ENCODE data around the gene MRRF. TPM values are rescaled to one million over a fixed set of nuclear protein-coding genes. Genes with fewer than 3 reads are reported as not detected.

The MRRF gene
- polyA plus RNA-seq, 1 donor (not counting 4 experiments of a cell fraction or from before 2014, with no cell fraction given), result 82.6 TPM

DNA sequence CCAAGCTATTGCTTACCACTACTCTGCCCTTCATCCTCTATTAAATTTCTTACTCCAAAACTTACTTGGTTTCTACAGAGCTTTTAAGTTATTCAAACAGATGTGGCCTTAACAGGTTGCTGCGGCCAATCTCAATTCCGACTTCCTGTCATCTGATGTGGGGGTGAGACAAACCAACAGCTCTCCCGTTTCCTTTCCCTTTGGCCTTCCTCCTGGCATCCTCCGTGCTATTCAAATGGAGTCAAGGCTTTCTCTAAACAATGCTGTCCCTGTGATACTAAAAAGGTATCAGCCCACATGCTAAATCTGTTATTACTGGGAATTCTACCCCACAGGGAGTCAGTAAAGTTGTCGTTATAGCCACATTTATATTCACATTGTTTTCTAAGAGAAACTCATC, 11.9 kb upstream of the MRRF start:
- no peak for TF ChIP-seq EZH2 (IDR thresholded peaks at IDR 0.05; ENCODE audit: low read length)
- Histone ChIP-seq H3K27me3 (ENCODE audit: control insufficient read depth, extremely low read depth, insufficient read depth, low read length) (no peaks in the 10 kb centered on the region), H2AFZ (ENCODE audit: control insufficient read depth, low read length) (no peak overlapping the region), H3K79me2 (ENCODE audit: control insufficient read depth, insufficient read depth, low read length) (peaks cover 12% of the 10 kb centered on the region), H4K20me1 (ENCODE audit: control insufficient read depth, extremely low read depth, insufficient read depth, low read length) (no peaks in the 10 kb centered on the region), H3K9me1 (ENCODE audit: control insufficient read depth, extremely low read depth, insufficient read depth, low read length) (no peaks in the 10 kb centered on the region), H3K36me3 (ENCODE audit: control insufficient read depth in 2 of 2, extremely low read depth in 1 of 2, insufficient read depth in 2 of 2, low read length in 2 of 2) (peaks cover 7 to 8% of the 10 kb centered on the region in 2 experiments), H3K4me2 (ENCODE audit: control insufficient read depth, extremely low read depth, insufficient read depth, low read depth, low read length) (no peak overlapping the region), H3K27ac (ENCODE audit: control insufficient read depth, insufficient read depth, low read length) (no peak overlapping the region), H3K9me3 (ENCODE audit: control insufficient read depth, low read depth, low read length) (no peaks in the 10 kb centered on the region), H3K4me1 (ENCODE audit: control insufficient read depth, extremely low read depth, insufficient read depth, low read length) (no peaks in the 10 kb centered on the region), H3K9ac (ENCODE audit: control insufficient read depth, extremely low read depth, insufficient read depth, low read length) (no peak overlapping the region), H3K4me3 (ENCODE audit: control insufficient read depth in 2 of 3, extremely low read depth in 1 of 3, insufficient read depth in 2 of 3, low read depth in 1 of 3, low read length in 3 of 3) (no peak overlapping the region)
- no peak for DNase-seq (ENCODE audit: low read depth, low spot score)
- FAIRE-seq, result no peak
- dilution Hi-C loops (cut with MboI; ENCODE audit: extremely low pct_ligation_motif_present, low sequenced_read_pairs), result no loop called here

DNA sequence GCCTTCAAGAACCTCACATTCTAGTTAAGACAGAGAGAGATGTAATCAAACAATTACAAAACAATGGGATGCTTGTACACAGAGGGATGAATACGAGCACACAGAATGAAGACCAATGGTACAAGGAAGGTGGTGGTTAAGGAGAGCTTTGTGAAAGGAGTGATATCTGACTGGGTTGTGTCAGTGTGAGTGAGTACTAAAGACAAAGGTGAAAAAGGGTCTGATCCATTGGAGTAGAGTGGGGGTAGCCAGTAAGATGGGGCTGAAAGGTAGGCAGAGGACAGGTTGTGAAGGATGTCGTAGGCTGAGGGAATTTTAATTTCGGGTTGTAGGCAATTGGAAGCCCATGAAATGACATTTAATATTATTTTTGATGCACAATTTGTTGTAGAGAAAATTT, 9.9 kb upstream of the MRRF start:
- no peak for TF ChIP-seq EZH2 (IDR thresholded peaks at IDR 0.05; ENCODE audit: low read length)
- TF ChIP-seq, protein P1, sequence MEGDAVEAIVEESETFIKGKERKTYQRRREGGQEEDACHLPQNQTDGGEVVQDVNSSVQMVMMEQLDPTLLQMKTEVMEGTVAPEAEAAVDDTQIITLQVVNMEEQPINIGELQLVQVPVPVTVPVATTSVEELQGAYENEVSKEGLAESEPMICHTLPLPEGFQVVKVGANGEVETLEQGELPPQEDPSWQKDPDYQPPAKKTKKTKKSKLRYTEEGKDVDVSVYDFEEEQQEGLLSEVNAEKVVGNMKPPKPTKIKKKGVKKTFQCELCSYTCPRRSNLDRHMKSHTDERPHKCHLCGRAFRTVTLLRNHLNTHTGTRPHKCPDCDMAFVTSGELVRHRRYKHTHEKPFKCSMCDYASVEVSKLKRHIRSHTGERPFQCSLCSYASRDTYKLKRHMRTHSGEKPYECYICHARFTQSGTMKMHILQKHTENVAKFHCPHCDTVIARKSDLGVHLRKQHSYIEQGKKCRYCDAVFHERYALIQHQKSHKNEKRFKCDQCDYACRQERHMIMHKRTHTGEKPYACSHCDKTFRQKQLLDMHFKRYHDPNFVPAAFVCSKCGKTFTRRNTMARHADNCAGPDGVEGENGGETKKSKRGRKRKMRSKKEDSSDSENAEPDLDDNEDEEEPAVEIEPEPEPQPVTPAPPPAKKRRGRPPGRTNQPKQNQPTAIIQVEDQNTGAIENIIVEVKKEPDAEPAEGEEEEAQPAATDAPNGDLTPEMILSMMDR (optimal IDR thresholded peaks at IDR 0.05 in 1 of 3, IDR thresholded peaks at IDR 0.05 in 1 of 3, conservative IDR thresholded peaks at IDR 0.05 in 1 of 3; ENCODE audit: extremely low read depth in 1 of 3, insufficient read depth in 2 of 3, low read length in 3 of 3), result no peak
- Histone ChIP-seq H3K9ac (ENCODE audit: control insufficient read depth, extremely low read depth, insufficient read depth, low read length) (no peak overlapping the region), H3K36me3 (ENCODE audit: control insufficient read depth in 2 of 2, extremely low read depth in 1 of 2, insufficient read depth in 2 of 2, low read length in 2 of 2) (peaks cover 4 to 7% of the 10 kb centered on the region in 2 experiments), H3K4me3 (ENCODE audit: control insufficient read depth in 2 of 3, extremely low read depth in 1 of 3, insufficient read depth in 2 of 3, low read depth in 1 of 3, low read length in 3 of 3) (no peak overlapping the region), H3K9me3 (ENCODE audit: control insufficient read depth, low read depth, low read length) (no peaks in the 10 kb centered on the region), H4K20me1 (ENCODE audit: control insufficient read depth, extremely low read depth, insufficient read depth, low read length) (no peaks in the 10 kb centered on the region), H3K27me3 (ENCODE audit: control insufficient read depth, extremely low read depth, insufficient read depth, low read length) (no peaks in the 10 kb centered on the region), H3K79me2 (ENCODE audit: control insufficient read depth, insufficient read depth, low read length) (peaks cover 12% of the 10 kb centered on the region), H3K9me1 (ENCODE audit: control insufficient read depth, extremely low read depth, insufficient read depth, low read length) (no peaks in the 10 kb centered on the region), H3K4me2 (ENCODE audit: control insufficient read depth, extremely low read depth, insufficient read depth, low read depth, low read length) (no peak overlapping the region), H2AFZ (ENCODE audit: control insufficient read depth, low read length) (no peak overlapping the region), H3K27ac (ENCODE audit: control insufficient read depth, insufficient read depth, low read length) (no peak overlapping the region), H3K4me1 (ENCODE audit: control insufficient read depth, extremely low read depth, insufficient read depth, low read length) (no peaks in the 10 kb centered on the region)
- no peak for FAIRE-seq
- dilution Hi-C loops (cut with MboI; ENCODE audit: extremely low pct_ligation_motif_present, low sequenced_read_pairs), result no loop called here
- DNase-seq (ENCODE audit: low read depth, low spot score), result no peak

DNA sequence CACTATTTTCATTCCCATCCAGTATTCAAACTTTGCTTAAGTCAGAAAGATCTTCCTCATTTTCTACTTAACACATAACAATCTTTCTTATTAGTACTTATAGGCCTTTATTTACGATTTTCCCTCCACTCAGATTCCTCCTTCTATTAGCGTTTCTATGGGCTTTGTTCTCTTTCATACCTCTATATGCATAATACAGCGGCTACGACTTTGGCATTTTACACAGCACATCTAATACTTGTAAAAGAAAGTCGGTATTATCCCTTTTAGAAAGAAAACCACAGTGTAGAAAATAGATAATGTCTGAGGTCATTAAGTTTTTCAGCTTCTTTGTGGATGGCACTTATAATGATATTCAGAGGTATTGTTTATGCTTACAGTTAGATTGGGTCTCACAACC, 8.5 kb upstream of the MRRF start:
- H3K4me1 ChIP-seq (ENCODE audit: control insufficient read depth, extremely low read depth, insufficient read depth, low read length), result no peaks in the 10 kb centered on the region
- dilution Hi-C loops (cut with MboI; ENCODE audit: extremely low pct_ligation_motif_present, low sequenced_read_pairs), result no loop called here

More for the DNA sequence above, 8.5 kb upstream of the MRRF start:
- Histone ChIP-seq H4K20me1 (ENCODE audit: control insufficient read depth, extremely low read depth, insufficient read depth, low read length) (no peaks in the 10 kb centered on the region), H3K27me3 (ENCODE audit: control insufficient read depth, extremely low read depth, insufficient read depth, low read length) (no peaks in the 10 kb centered on the region), H3K4me2 (ENCODE audit: control insufficient read depth, extremely low read depth, insufficient read depth, low read depth, low read length) (no peak overlapping the region), H3K9ac (ENCODE audit: control insufficient read depth, extremely low read depth, insufficient read depth, low read length) (no peak overlapping the region), H3K4me3 (ENCODE audit: control insufficient read depth in 2 of 3, extremely low read depth in 1 of 3, insufficient read depth in 2 of 3, low read depth in 1 of 3, low read length in 3 of 3) (no peak overlapping the region), H3K9me3 (ENCODE audit: control insufficient read depth, low read depth, low read length) (no peaks in the 10 kb centered on the region), H3K27ac (ENCODE audit: control insufficient read depth, insufficient read depth, low read length) (no peak overlapping the region), H2AFZ (ENCODE audit: control insufficient read depth, low read length) (no peak overlapping the region), H3K79me2 (ENCODE audit: control insufficient read depth, insufficient read depth, low read length) (peaks cover 14% of the 10 kb centered on the region), H3K36me3 (ENCODE audit: control insufficient read depth in 2 of 2, extremely low read depth in 1 of 2, insufficient read depth in 2 of 2, low read length in 2 of 2) (peaks cover 6 to 10% of the 10 kb centered on the region in 2 experiments), H3K9me1 (ENCODE audit: control insufficient read depth, extremely low read depth, insufficient read depth, low read length) (no peaks in the 10 kb centered on the region)
- FAIRE-seq (no peak), DNase-seq (ENCODE audit: low read depth, low spot score) (no peak)
- no peak for TF ChIP-seq EZH2 (IDR thresholded peaks at IDR 0.05; ENCODE audit: low read length)
- TF ChIP-seq, protein P1 (optimal IDR thresholded peaks at IDR 0.05 in 1 of 3, IDR thresholded peaks at IDR 0.05 in 1 of 3, conservative IDR thresholded peaks at IDR 0.05 in 1 of 3; ENCODE audit: extremely low read depth in 1 of 3, insufficient read depth in 2 of 3, low read length in 3 of 3), result no peak

Measured in keratinocyte (primary cell).